Measurements from ENCODE around the gene STAC2.

STAC2 gene

DNA sequence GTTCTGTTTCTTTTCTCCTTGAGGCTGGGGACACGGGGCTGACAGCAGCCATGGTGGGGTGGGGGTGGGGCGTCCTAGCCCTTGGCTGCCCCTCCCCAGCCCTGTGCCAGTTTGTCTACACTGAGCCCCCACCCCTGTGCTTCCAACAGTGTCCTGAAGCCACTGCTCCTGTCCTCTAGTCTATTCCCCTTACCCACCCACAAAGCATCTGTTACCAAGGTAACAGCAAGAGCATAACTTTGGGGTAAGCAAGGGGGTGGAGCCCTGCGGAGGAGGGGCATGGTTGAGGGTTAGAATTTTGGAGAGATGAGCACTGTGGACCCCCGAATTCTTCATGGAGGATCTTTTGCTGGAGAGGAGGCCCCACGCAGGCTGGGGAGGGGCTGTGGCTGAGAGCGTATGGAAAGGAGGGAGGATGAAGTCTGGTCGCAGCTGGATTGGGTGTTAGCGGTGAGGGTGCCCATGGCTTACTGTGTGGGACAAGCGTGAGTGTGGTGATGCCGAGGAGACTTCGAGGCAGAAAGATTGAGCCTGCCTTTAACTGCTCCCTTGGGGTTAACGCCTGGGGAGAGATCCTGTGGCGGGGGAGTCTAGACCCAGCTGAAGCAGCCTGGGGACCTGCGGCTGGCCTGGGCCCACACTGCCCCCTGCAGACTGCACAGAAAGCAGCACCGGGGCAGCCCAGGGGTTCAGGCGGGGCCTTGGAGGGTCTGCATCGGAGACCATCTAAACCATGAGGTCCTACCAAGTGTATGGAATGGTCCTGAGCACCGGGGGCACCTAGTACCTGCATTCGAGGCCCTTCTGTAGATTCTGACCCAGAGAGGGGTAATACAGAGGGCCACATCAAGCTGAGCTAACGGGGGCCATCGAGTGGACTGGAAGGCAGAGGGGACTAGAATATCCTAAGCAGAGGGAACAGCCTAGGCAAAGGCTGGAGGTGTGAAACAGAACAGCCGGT is 6.1 kb upstream of the STAC2 start:
- no peak for DNase-seq (ENCODE audit: low read depth)
- H3K4me3 ChIP-seq (ENCODE audit: low read depth, low read length): no peak overlapping the region
- TF ChIP-seq, protein P1, sequence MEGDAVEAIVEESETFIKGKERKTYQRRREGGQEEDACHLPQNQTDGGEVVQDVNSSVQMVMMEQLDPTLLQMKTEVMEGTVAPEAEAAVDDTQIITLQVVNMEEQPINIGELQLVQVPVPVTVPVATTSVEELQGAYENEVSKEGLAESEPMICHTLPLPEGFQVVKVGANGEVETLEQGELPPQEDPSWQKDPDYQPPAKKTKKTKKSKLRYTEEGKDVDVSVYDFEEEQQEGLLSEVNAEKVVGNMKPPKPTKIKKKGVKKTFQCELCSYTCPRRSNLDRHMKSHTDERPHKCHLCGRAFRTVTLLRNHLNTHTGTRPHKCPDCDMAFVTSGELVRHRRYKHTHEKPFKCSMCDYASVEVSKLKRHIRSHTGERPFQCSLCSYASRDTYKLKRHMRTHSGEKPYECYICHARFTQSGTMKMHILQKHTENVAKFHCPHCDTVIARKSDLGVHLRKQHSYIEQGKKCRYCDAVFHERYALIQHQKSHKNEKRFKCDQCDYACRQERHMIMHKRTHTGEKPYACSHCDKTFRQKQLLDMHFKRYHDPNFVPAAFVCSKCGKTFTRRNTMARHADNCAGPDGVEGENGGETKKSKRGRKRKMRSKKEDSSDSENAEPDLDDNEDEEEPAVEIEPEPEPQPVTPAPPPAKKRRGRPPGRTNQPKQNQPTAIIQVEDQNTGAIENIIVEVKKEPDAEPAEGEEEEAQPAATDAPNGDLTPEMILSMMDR (IDR thresholded peaks at IDR 0.05; ENCODE audit: low read depth, low read length, missing control alignments): peak; percentile 77

DNA sequence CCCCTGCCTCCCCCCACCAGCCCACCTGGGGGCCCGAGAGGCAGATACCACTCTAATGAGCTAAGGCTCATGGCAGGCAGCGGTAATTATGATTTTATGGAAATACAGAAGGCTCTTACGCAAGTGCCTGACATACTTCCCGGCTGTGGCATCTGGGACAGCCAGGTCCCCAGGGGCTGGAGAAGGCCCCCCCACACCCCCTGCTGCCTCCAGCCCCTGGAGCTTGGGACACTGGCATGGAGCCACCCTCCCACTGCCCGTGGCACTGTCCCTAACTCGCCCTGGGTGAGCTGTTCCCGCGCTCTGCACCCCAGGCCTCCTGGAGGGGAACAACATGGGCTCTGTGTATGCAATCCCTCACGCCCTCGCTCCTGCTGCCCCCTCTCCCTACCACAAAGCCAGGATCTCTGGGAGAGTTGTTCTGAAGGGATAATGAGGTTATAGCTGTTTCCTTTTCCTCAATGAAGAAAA is 5.4 kb upstream of the STAC2 start:
- DNase-seq (ENCODE audit: low read depth): no peak
- H3K4me3 ChIP-seq (ENCODE audit: low read depth, low read length): no peak overlapping the region
- TF ChIP-seq, protein P1 (IDR thresholded peaks at IDR 0.05; ENCODE audit: low read depth, low read length, missing control alignments): no peak

DNA sequence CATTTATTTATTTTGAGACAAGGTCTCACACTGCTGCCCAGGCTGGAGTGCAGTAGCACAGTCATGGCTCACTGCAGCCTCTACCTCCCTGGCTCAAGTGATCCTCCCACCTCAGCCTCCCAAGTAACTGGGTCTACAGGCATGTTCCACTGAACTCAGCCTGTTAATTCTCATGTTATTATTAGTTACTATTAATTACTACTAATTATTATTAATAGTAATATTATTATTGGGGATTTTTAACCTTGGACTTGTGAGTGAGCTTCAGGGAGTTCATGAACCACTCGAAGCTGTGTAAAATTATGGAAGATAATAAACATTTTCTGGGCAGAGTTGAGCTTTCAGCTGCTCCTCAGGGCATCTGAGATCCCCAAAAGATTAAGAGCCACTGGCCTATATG is 4.6 kb upstream of the STAC2 start:
- TF ChIP-seq, protein P1 (IDR thresholded peaks at IDR 0.05; ENCODE audit: low read depth, low read length, missing control alignments): no peak
- H3K4me3 ChIP-seq (ENCODE audit: low read depth, low read length): no peak overlapping the region
- no peak for DNase-seq (ENCODE audit: low read depth)

DNA sequence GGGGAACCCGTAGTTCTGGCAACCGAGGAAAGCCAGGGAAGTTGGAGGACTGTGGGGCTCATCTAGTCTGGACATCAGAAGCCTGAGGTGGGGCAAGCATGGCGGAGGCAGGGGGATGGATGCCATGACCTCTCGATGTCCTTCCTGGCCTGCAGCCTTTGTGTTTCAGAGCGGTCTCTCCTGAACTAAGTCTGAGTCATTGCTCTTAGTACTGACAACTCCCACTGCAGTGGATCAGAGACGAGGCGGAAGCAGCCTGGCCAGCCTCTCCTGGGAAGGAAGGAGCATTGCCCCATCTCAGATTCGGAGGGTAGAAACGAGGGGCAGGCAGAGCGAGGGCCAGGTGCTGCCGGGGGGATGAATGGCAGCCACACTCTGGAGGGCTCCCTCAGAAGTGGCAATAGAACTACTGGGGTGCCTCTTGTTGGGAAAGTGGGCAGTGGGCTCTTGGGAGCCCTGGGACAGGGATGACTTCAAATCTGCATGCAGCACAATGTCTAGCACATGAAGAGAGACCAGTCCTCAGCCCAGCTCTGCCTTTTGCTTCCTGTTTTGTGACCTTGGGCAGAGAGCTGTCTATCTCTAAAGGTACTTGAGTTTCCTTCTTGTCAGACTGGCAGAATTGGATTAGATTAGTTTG is 3.6 kb upstream of the STAC2 start:
- no peak for DNase-seq (ENCODE audit: low read depth)
- TF ChIP-seq, protein P1 (IDR thresholded peaks at IDR 0.05; ENCODE audit: low read depth, low read length, missing control alignments): no peak
- no peak overlapping the region for H3K4me3 ChIP-seq (ENCODE audit: low read depth, low read length)

DNA sequence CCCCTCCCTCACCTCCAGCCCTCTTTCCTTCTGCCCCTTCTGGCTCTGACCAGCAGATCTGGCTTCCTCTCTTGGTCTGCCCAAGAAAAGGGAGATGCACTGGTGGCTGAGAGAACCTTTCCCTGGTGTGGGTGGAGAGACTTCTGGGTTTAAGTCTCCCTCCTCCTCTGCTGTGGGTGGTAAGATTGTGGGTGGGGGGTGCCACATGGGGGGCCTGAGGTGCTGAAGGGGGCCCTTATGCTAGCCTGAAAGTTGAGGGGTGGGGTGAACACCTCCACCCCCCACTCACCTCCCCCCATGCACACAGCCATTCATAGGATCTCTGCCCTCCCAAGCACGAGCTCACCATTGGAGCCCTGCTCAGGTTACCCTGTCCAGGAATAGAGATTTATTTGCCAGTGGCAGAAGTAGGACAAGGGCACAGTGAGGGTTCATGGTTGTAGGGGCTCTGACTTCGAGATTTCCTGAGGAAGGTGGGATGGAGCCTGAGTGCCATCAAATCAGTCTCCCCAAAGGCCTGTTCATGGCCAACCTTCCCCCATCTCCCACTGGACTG is 1.7 kb upstream of the STAC2 start:
- TF ChIP-seq, protein P1 (IDR thresholded peaks at IDR 0.05; ENCODE audit: low read depth, low read length, missing control alignments): no peak
- DNase-seq (ENCODE audit: low read depth): no peak
- H3K4me3 ChIP-seq (ENCODE audit: low read depth, low read length): no peak overlapping the region

DNA sequence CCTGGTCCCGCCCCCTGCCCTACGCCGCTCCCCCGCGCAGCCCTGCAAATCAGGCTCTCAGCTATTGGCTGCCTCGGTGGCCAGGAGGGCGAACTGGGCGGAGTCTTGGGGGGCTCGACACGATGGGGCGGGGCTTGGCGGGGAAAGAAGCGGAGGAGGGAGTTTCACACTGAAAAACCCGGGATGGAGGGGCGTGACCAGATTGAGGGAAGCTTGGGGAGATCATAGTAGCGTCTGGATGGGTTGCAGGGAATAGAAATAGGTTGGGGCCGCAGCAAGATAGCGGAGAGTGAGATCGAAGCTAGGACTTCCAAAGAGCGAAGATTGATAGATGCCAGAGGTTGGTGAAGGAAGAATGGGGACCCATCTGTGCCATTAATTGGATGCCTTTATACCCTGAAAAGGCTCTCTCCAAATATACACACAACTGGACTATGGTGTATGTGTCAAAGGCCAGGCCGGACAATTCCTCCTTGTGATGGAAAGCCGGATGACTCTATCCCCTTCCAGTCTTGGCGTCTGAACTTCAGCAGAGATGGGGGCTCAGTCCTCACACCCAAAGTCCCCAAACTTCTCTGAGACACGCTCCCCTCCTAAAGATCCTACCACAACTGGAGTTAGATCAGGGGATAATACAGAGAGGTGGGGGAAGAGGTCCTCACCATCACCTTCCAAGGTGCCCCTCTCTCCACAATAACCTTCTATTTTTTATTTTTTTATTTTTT is 376 bp upstream of the STAC2 start:
- TF ChIP-seq, protein P1 (IDR thresholded peaks at IDR 0.05; ENCODE audit: low read depth, low read length, missing control alignments): no peak
- no peak for DNase-seq (ENCODE audit: low read depth)
- no peak overlapping the region for H3K4me3 ChIP-seq (ENCODE audit: low read depth, low read length)

All from GM12864 (cell line).